Uterus (tissue), 4 donors: Measurements from ENCODE around the gene GPR6. TPM values are rescaled to one million over a fixed set of nuclear protein-coding genes. Genes with fewer than 3 reads are reported as not detected.

Experiments
- DNase-seq, 2 donors: peaks; one replicate each; pipeline ENCODE4 v3.0.0-alpha.2; 2019 to 2020
- H3K27ac ChIP-seq, 2 donors: fragments of 200-600 bp; sonication (generic); 1 replicate in 1 of 2; 2 replicates in 1 of 2; pipeline ENCODE4 v1.5.1; 2016 to 2018
- H3K27me3 ChIP-seq, 2 donors: fragments of 200-600 bp; sonication (generic); one replicate each; pipeline ENCODE4 v1.5.1; 2018 to 2019; ENCODE audit warnings: control low read depth in 1 of 2
- H3K36me3 ChIP-seq, 2 donors: fragments of 200-600 bp; sonication (generic); one replicate each; pipeline ENCODE4 v1.5.1; 2019; ENCODE audit warnings: control low read depth in 1 of 2
- H3K4me1 ChIP-seq, 2 donors: fragments of 200-600 bp; sonication (generic); one replicate each; pipeline ENCODE4 v1.5.1; 2018 to 2019; ENCODE audit warnings: control low read depth in 1 of 2
- H3K4me3 ChIP-seq, 2 donors: fragments of 200-600 bp; sonication (generic); 1 replicate in 1 of 2; 2 replicates in 1 of 2; pipeline ENCODE4 v1.5.1; 2018 to 2019; ENCODE audit warnings: mild to moderate bottlenecking in 1 of 2
- H3K9me3 ChIP-seq, 2 donors: fragments of 200-600 bp; sonication (generic); one replicate each; pipeline ENCODE4 v1.5.1; 2019; ENCODE audit warnings: control low read depth in 1 of 2
- POLR2A ChIP-seq, 2 donors: fragments of 450-650 bp; IDR thresholded peaks; one replicate each; pipeline ENCODE4 v1.6.1; 2016; ENCODE audit warnings: antibody characterized with exemption in 2 of 2, mild to moderate bottlenecking in 1 of 2, moderate library complexity in 1 of 2
- intact Hi-C: fragments of 100-400 bp; cut with DNase I; formaldehyde crosslinking; loops from one replicate; pipeline ENCODE4 v1.15.1; 2023; ENCODE audit warnings: low total_unique reads
- total RNA-seq, 4 donors: library from RNA; depleted of rRNA in 3 of 4; stranded (reverse); fragments of >200 nt in 3 of 4; gene quantifications; one replicate each; pipeline versions ENCODE4 v1.1.0 to v1.2.4, GENCODE V29; 2014 to 2023
- TF ChIP-seq, protein P1 (sequence below), 4 experiments: fragments of 200-600 bp in 2 of 4; fragments of 450-650 bp in 2 of 4; sonication (generic) in 2 of 4; IDR thresholded peaks; one replicate each; pipeline ENCODE4 v1.5.1; 2016 to 2019; ENCODE audit warnings: antibody characterized with exemption in 4 of 4, mild to moderate bottlenecking in 2 of 4, moderate library complexity in 1 of 4
- donor health status: DM: yes; HTN: yes; CAD: no.

The GPR6 gene
- total RNA-seq, 4 donors from 2014 or later: not detected

- Histone ChIP-seq H3K4me3 (no peak overlapping the region), H3K9me3 (no peaks in the 10 kb centered on the region), H3K4me1 (no peaks in the 10 kb centered on the region), H3K36me3 (no peaks in the 10 kb centered on the region), H3K27me3 (no peaks in the 10 kb centered on the region), H3K27ac (no peak overlapping the region)
- intact Hi-C loops: no loop called here
- no peak for DNase-seq
- TF ChIP-seq POLR2A (IDR thresholded peaks at IDR 0.05): no peak
- TF ChIP-seq, protein P1, sequence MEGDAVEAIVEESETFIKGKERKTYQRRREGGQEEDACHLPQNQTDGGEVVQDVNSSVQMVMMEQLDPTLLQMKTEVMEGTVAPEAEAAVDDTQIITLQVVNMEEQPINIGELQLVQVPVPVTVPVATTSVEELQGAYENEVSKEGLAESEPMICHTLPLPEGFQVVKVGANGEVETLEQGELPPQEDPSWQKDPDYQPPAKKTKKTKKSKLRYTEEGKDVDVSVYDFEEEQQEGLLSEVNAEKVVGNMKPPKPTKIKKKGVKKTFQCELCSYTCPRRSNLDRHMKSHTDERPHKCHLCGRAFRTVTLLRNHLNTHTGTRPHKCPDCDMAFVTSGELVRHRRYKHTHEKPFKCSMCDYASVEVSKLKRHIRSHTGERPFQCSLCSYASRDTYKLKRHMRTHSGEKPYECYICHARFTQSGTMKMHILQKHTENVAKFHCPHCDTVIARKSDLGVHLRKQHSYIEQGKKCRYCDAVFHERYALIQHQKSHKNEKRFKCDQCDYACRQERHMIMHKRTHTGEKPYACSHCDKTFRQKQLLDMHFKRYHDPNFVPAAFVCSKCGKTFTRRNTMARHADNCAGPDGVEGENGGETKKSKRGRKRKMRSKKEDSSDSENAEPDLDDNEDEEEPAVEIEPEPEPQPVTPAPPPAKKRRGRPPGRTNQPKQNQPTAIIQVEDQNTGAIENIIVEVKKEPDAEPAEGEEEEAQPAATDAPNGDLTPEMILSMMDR (IDR thresholded peaks at IDR 0.05): no peak
Measured at GRCh38 chr6:109962271-109962670, 15.8 kb upstream of the GPR6 start.

- Histone ChIP-seq H3K4me1 (no peaks in the 10 kb centered on the region), H3K36me3 (no peaks in the 10 kb centered on the region), H3K9me3 (no peaks in the 10 kb centered on the region), H3K27me3 (no peaks in the 10 kb centered on the region), H3K4me3 (no peak overlapping the region), H3K27ac (no peak overlapping the region)
- no peak for TF ChIP-seq POLR2A (IDR thresholded peaks at IDR 0.05)
- TF ChIP-seq, protein P1 (IDR thresholded peaks at IDR 0.05): no peak
- no peak for DNase-seq
- intact Hi-C loops: no loop called here
Measured at GRCh38 chr6:109963598-109964170, 14.4 kb upstream of the GPR6 start.

GRCh38 chr6:109964949-109965348 lies 13.2 kb upstream of the GPR6 start:
- DNase-seq: no peak
- H3K27me3 ChIP-seq: no peaks in the 10 kb centered on the region
- intact Hi-C loops: no loop called here
- no peaks in the 10 kb centered on the region for H3K4me1 ChIP-seq
- H3K27ac ChIP-seq: no peak overlapping the region
- no peaks in the 10 kb centered on the region for H3K36me3 ChIP-seq
- TF ChIP-seq, protein P1 (IDR thresholded peaks at IDR 0.05): no peak
- TF ChIP-seq POLR2A (IDR thresholded peaks at IDR 0.05): no peak
- no peaks in the 10 kb centered on the region for H3K9me3 ChIP-seq
- no peak overlapping the region for H3K4me3 ChIP-seq

DNA sequence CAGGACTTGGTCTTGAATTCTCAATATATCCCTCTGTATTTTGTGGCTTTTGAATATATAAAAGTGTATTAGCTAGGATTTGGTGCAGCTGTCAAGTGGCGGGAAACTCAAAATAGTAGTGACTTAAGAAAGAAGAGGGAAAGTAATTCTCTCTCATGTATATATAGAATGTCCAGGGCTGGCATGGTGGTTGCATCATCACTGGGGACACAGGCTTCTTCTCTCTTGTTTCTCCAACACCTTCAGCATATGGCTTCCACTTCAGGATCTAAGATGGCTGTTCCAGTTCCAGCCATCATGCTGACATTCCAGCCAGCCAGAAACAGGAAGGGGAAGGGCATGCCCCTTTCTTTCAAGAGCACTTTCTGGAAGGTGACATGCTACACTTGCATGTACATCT lies 11.8 kb upstream of the GPR6 start:
- Histone ChIP-seq H3K4me3 (no peak overlapping the region), H3K36me3 (no peaks in the 10 kb centered on the region), H3K4me1 (no peaks in the 10 kb centered on the region), H3K9me3 (no peaks in the 10 kb centered on the region), H3K27me3 (no peaks in the 10 kb centered on the region), H3K27ac (no peak overlapping the region)
- DNase-seq: no peak
- intact Hi-C loops: no loop called here
- TF ChIP-seq, protein P1 (IDR thresholded peaks at IDR 0.05): no peak
- no peak for TF ChIP-seq POLR2A (IDR thresholded peaks at IDR 0.05)

GRCh38 chr6:109977791-109978173 lies 329 bp upstream of the GPR6 start:
- Histone ChIP-seq H3K27me3 (peaks cover 0 to 5% of the 10 kb centered on the region in 2 donors), H3K36me3 (no peaks in the 10 kb centered on the region), H3K9me3 (no peaks in the 10 kb centered on the region), H3K27ac (no peak overlapping the region), H3K4me3 (no peak overlapping the region), H3K4me1 (no peaks in the 10 kb centered on the region)
- no peak for TF ChIP-seq POLR2A (IDR thresholded peaks at IDR 0.05)
- TF ChIP-seq, protein P1 (IDR thresholded peaks at IDR 0.05): no peak
- intact Hi-C loops: no loop called here
- DNase-seq: no peak
